Activated T-cell treated with anti-CD3 and anti-CD28 coated beads, Interleukin-2, amount 50 U/mL, for 48 hours (primary cell): ENCODE measurements around the gene ANKZF1.

Experiments used
- DNase-seq, 2 experiments: peaks; one replicate each; pipeline ENCODE4 v3.0.0-alpha.2; 2020

ANKZF1 gene

GRCh38 chr2:219228041-219228910 is 1.3 kb upstream of the ANKZF1 start:
- no peak for DNase-seq

DNA sequence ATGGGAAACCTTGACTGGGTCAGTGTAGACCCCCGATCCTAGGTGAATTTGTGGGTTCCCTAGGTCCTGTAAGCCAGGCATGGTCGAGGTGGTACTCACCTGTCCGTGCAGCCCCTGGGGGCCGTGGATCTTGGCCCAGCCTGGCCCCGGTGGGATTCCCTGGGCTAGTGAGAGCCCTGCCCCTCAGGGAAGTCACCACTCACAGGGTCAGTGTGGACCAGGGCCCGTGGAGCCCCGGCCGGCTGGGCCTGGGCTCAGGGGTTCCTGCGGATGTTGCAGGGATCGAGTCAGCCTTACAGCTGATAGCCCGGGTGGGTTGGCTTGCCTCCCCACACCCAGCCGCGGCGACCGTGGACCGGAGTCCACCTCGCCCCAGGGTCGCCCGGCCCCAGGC is 698 bp upstream of the ANKZF1 start:
- DNase-seq, result no peak

DNA sequence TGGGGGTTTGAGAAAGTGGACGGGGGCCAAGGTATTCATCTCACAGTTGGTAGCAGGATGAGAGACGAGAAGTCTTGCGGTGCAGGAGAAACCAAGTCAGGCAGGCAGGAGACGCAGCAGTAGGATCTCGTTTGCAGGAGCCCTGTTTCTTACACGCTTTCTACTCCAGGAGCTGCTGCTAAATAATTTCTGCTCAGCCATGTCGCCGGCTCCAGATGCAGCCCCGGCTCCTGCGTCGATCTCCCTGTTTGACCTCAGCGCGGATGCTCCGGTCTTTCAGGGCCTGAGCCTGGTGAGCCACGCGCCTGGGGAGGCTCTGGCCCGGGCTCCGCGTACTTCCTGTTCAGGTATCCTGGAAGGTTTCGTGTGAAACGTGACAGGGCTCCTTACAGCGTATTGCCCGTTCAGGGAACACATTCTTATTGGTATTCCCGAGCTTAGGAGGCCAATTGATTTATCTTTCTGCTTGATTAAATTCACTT is 494 bp downstream of the ANKZF1 start:
- DNase-seq, result peak; percentile 72 to 76

- DNase-seq, result no peak
These were observed 4.7 kb downstream of the ANKZF1 start for GRCh38 chr2:219234331-219234730.

GRCh38 chr2:219243291-219243761 is 13.7 kb downstream of the ANKZF1 start:
- DNase-seq, result no peak

- DNase-seq, result no peak
These were observed 15.2 kb downstream of the ANKZF1 start for GRCh38 chr2:219244789-219245147.

DNA sequence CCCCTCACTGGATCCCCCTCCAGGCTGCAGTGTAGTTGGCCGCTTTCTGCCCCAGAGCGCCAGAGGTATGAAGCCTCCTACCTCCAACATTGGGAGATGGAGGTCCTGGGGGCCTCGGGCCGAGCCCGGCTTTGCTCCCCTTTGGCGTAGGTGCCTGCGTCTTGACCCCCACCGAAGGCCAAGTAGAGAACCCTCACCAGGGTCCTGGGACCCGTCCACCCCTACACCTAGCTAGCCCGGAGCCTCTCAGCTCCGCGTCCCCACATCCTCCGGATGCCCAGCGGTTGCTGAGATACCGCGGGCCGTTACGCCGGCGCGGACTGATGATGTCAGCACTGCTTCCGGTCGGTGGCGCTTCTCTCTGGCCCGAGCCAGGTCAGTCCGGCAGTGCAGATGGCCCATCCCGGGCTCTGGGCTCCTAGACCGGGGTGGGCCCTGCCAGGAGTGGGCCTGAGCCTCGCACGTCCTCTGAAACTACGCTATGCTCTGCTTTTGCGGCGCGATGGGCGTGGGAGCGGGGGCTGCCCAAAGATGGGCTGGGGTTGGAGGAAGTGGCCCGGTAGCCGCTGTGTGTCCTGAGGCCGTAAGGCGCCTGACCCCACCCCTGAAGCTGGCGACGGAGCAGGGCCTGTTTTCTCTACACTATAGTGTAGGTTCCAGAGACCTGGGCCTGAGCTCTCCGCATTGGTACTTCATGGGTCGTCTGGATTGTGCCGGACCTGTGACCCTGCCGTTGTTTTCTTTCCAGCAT is 15.7 kb downstream of the ANKZF1 start, which contains the start of the genes GLB1L and STK16:
Gene GLB1L, minus strand, starts transcription at position 297 of the 751 bp plus-strand sequence. CDS start 1,871 bp downstream, outside the sequence.
Gene STK16, plus strand, starts transcription at position 332 of the 751 bp plus-strand sequence. CDS start 521 bp downstream, outside the sequence.
- DNase-seq, result peak; percentile 93 to 94

DNA sequence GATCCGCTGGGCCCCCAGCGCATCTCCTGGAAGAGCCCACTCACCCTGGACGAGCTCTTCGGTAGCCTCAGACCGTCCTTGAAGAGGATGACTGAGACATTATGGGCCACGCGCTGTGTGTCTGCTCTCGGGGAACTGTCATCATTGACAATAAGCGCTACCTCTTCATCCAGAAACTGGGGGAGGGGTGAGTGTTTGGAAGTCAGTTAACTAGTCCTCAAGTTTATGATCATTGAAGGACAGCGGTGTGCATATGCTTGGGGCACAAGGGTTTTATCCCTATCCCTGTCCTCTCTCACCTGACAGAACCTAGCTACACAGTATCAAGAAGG is 16.3 kb downstream of the ANKZF1 start:
- no peak for DNase-seq

GRCh38 chr2:219246559-219246958 is 17.0 kb downstream of the ANKZF1 start:
- DNase-seq, result no peak

- peak; percentile 59 to 72 for DNase-seq
These were observed 18.4 kb downstream of the ANKZF1 start for GRCh38 chr2:219247678-219248642.

DNA sequence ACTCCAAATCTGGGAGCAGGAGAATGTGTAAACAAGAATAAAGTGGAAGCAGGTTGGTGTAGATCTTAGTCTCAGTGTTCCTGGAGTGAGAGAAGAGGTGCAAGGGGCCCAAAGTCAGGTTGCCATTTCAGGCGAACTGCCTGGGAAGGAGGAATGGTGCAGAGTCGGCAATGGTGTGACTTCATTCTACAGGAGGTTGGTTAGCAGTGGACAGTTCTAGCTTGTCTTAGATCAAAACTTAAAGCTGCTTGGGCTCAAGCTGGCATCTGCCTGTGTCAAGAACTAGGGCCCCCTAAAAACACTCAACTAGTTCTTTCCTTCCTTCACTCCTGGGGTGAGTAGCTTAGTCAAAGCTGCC is 19.2 kb downstream of the ANKZF1 start:
- DNase-seq, result no peak

GRCh38 chr2:219249203-219249980 is 19.8 kb downstream of the ANKZF1 start:
- peak; percentile 39 to 51 for DNase-seq

DNA sequence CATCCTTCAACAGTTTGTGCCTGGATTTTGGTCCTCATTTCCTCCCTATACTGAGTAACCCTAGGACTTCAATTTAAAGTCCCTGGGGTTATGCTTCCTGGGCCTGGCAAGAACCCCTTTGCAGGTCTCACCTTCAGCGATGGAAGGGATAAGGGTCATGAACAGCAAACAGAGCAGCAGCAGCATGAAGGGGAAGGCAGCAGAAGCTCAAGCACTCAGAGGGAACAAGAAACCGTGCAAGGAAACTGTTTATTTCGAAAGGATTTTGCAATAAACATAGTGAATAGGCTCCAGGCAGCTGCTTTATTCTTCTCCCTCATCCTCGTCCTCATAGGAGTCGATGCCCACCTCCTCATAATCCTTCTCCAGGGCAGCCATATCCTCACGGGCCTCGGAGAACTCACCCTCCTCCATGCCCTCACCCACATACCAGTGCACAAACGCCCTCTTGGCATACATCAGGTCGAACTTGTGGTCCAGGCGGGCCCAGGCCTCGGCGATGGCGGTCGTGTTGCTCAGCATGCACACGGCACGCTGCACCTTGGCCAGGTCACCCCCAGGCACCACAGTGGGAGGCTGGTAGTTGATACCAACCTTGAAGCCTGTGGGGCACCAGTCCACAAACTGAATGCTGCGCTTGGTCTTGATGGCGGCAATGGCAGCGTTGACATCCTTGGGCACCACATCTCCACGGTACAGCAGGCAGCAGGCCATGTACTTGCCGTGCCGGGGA is 20.6 kb downstream of the ANKZF1 start:
- DNase-seq, result no peak

DNA sequence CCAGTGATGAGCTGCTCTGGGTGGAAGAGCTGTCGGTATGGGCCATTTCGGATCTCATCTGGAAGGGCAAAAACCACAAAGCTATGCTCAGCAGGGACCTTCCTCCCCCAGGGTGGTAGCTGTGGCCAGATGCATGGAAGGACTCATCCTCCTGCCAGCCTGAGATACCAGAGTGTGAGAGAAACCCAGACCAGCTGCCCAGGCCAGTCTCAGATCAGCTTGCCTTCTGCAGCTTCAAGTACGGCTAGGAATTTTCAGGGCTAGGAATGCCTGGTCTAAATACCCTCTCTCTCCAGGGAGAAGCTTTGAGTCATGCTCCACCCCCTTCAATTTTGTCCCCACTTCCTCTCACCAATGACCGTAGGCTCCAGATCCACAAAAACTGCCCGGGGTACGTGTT is 22.1 kb downstream of the ANKZF1 start:
- no peak for DNase-seq

GRCh38 chr2:219252084-219252483 is 22.5 kb downstream of the ANKZF1 start:
- peak; percentile 43 to 50 for DNase-seq

GRCh38 chr2:219252570-219252899 is 22.9 kb downstream of the ANKZF1 start:
- DNase-seq, result no peak

DNA sequence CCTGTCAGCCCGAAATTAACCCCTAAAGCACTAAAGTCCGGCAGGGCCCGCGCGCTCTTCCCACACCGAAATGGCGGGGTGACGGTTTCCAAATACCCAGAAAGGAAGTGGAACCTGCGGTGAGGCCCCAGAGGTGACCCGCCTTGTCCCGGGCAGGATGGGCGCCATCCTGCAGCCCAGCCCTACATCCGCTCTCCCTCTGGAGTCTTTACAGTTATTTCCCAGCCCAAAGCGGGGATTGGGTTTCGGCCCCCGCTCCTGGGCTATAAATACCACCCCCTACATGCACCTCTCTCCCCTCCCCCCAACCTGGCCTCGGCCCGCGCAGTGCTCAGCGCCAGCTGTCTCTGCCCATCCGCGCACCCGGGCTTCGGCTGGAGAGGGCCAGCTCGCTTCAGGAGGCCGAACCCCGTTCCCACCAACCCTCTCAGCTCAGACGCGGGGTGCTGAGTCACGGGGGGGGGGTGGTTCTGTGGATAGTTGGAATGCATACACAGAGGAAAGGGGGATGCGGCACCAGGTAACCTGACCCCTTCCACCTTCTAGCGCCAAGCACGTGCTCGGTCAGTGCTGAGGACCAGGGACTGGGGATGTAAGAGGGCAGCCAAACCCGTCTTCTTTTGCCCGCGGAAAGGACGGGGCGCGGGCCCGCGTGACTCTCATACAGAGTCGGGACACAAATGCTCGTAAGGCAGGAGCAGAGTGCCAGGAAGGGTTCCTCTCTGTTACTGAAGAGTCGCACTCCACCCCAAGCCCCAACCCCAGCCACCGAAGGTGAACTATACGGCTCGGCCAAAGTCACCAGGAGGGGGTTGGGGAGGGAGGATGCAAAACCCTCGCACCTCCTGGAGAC is 23.5 kb downstream of the ANKZF1 start, which contains the start of gene TUBA4B:
Gene TUBA4B, plus strand, starts transcription at position 344 of the 853 bp plus-strand sequence. Its CDS starts 165 bp downstream, at position 509.
- peak; percentile 69 to 71 for DNase-seq

DNA sequence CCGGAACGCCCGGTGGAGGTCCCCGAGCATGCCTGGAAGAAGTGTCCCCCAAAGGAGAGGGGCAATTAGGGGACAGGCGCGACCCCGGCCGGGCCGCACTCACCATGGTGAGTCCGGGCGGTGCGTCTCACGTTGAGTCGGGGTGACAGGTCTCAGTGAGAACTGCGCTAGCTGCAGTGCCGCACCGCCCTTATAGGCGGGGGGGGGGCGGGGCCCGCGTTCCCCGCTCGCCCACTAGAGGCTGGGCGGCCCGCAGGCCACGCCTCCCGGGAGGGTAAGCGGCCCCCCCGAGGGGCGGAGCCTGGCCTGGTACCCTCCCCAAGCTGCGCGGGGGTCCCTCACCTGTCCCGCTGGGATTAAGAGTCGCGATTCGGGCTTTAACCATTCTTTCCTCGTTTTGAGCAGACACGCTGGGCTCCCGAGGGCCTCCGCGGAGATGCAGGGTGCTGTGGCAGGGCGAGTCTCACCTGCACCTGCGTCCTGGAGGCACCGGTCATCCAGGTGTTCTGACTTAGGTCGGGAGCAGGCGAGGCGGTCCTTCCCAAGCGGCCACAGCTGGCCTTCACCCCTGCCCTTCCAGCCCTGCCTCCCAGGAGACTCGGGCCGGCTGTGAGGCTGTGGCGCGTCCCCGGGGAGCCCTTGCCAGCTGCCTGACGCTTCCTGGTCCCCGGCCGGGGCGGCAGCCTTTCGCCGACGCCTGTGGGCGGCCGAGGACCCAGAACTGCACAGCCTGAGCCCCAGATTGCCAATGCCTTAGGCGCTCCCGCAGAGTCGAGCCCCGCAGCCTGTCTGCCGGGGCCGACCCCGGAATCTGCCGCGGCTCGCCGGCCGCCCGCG is 24.4 kb downstream of the ANKZF1 start, which contains the start of gene TUBA4A:
Gene TUBA4A, minus strand, starts transcription at position 166 of the 837 bp plus-strand sequence. Its CDS starts 60 bp downstream, at position 106.
- peak; percentile 94 for DNase-seq
